Neural cell (in vitro differentiated cells): ENCODE results near the gene RAB40C.

Experiments
- EP300 ChIP-seq: fragments of 450-650 bp; conservative IDR thresholded peaks from 2 replicates; pipeline ENCODE4 v1.6.1; 2014; ENCODE audit warnings: antibody characterized with exemption, mild to moderate bottlenecking, moderate library complexity; ENCODE audit not compliant: poor library complexity, severe bottlenecking
- EZH2 ChIP-seq: fragments of 200-600, 300-800 bp; shearing (Covaris generic), sonication (generic); IDR thresholded peaks from 2 replicates; pipeline ENCODE4 v1.6.1; 2014; ENCODE audit warnings: antibody characterized with exemption, low read length, borderline replicate concordance, mild to moderate bottlenecking; ENCODE audit not compliant: insufficient read depth, poor library complexity, severe bottlenecking
- RAD21 ChIP-seq: fragments of 450-650 bp; conservative IDR thresholded peaks from 2 replicates; pipeline ENCODE4 v1.6.1; 2014; ENCODE audit warnings: antibody characterized with exemption, mild to moderate bottlenecking, moderate library complexity
- TF ChIP-seq, protein P1 (sequence below): IDR thresholded peaks from 2 replicates; pipeline ENCODE4 v1.6.1; 2012; ENCODE audit warnings: borderline replicate concordance

DNA sequence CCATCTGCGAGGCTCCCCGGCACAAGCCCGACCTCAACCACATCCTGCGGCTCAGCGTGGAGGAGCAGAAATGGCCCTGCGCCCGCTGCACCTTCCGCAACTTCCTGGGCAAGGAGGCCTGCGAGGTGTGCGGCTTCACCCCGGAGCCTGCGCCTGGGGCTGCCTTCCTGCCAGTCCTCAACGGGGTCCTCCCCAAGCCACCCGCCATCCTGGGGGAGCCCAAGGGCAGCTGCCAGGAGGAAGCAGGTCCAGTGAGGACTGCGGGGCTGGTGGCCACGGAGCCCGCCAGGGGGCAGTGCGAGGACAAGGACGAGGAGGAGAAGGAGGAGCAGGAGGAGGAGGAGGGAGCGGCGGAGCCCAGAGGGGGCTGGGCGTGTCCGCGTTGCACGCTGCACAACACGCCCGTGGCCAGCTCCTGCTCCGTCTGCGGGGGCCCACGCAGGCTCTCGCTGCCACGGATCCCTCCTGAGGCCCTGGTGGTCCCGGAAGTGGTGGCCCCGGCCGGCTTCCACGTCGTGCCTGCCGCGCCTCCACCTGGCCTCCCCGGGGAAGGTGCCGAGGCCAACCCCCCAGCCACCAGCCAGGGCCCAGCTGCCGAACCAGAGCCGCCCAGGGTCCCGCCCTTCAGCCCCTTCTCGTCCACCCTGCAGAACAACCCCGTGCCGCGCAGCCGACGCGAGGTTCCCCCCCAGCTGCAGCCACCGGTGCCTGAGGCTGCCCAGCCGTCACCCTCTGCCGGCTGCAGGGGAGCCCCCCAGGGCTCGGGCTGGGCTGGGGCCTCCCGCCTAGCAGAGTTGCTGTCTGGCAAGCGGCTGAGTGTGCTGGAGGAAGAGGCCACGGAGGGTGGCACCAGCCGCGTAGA lies 42.7 kb upstream of the RAB40C start:
- no peak for TF ChIP-seq EZH2
- no peak for TF ChIP-seq RAD21
- TF ChIP-seq, protein P1, sequence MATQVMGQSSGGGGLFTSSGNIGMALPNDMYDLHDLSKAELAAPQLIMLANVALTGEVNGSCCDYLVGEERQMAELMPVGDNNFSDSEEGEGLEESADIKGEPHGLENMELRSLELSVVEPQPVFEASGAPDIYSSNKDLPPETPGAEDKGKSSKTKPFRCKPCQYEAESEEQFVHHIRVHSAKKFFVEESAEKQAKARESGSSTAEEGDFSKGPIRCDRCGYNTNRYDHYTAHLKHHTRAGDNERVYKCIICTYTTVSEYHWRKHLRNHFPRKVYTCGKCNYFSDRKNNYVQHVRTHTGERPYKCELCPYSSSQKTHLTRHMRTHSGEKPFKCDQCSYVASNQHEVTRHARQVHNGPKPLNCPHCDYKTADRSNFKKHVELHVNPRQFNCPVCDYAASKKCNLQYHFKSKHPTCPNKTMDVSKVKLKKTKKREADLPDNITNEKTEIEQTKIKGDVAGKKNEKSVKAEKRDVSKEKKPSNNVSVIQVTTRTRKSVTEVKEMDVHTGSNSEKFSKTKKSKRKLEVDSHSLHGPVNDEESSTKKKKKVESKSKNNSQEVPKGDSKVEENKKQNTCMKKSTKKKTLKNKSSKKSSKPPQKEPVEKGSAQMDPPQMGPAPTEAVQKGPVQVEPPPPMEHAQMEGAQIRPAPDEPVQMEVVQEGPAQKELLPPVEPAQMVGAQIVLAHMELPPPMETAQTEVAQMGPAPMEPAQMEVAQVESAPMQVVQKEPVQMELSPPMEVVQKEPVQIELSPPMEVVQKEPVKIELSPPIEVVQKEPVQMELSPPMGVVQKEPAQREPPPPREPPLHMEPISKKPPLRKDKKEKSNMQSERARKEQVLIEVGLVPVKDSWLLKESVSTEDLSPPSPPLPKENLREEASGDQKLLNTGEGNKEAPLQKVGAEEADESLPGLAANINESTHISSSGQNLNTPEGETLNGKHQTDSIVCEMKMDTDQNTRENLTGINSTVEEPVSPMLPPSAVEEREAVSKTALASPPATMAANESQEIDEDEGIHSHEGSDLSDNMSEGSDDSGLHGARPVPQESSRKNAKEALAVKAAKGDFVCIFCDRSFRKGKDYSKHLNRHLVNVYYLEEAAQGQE = no peak
- TF ChIP-seq EP300 = no peak
